NCI-H187 treated with DMSO at 0.1 percent for 48 hours (cell line): ENCODE results near the gene BASP1.
"Not testable (repeated sequence)": the region's sequence is repeated elsewhere in the genome, so short reads cannot be mapped to it uniquely, and the experiment has no call there.

Source experiments
- DNase-seq: peaks from one replicate; lab custom pipeline; 2025; lab: John Stamatoyannopoulos, UW

The BASP1 gene

DNA sequence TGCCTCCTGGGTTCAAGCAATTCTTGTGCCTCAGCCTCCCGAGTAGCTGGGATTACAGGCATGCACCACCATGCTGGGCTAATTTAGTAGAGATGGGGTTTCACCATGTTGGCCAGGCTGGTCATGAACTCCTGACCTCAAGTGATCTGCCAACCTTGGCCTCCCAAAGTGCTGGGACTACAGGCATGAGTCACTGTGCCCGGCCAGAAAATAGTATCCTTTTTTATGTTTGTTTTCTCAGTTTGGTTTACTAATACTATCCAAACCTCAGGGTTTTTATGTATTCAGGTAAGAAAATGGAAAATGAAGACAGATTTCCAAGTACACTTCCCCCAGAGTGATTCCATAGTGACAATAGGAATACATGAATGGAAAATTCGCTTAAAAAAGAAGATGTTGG is 101.7 kb downstream of the BASP1 start:
- not testable (repeated sequence) for DNase-seq

DNA sequence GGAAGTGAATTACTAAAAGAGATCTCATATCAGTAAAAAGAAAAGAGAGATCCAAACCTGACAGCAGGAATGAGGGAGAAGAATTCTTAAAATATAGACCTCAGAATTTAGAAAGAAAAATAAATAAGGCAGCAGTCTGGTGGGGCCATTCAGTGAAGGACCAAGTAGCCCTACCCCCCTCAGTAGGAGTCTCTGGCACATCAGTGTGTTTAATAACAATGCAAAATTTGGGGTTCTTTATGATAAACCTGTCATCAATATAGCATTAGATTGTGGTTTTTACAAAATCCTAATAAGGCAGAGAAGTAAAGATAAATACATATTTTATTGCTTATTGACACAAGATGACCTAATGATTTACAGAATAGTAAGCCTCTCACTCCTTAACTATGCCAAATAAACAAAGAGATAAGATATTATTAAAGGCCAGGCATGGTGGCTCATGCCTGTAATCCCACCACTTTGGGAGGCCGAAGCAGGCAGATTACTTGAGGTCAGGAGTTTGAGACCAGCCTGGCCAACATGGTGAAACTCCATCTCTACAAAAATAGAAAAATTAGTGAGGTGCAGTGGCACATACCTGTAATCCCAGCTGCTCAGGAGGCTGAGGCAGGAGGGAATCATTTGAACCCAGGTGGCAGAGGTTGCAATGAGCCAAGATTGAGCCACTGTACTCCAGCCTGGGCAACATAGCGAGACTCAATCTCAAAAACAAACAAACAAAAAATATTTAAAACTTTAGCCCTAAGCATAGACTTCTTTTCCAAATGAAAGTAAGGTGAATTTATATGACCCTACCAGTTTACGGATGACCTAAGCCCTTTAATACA is 108.6 kb downstream of the BASP1 start:
- no peak for DNase-seq
